Kidney epithelial cell (primary cell): ENCODE data around the gene ZFAND3. TPM values are rescaled to one million over a fixed set of nuclear protein-coding genes. Genes with fewer than 3 reads are reported as not detected.

Experiments used
- DNase-seq: peaks from one replicate; pipeline ENCODE4 v3.0.0-alpha.2; 2010; ENCODE audit warnings: low read depth
- H3K27me3 ChIP-seq: 2 replicates; pipeline ENCODE4 v1.6.0; 2011; ENCODE audit warnings: low read length; ENCODE audit not compliant: control insufficient read depth, insufficient read depth
- H3K36me3 ChIP-seq: 2 replicates; pipeline ENCODE4 v1.5.1; 2011; ENCODE audit warnings: low read length; ENCODE audit not compliant: control insufficient read depth, insufficient read depth
- H3K4me3 ChIP-seq: 2 replicates; pipeline ENCODE4 v1.5.1; 2011; ENCODE audit warnings: low read depth, mild to moderate bottlenecking, control low read depth, low read length
- total RNA-seq: library from RNA; depleted of rRNA; stranded (reverse); fragments of >200 nt; gene quantifications from 2 replicates; pipeline ENCODE4 v1.2.3, GENCODE V29; 2015
- TF ChIP-seq, protein P1 (sequence below): IDR thresholded peaks from 2 replicates; pipeline ENCODE4 v1.5.1; 2011; ENCODE audit warnings: mild to moderate bottlenecking, moderate library complexity, low read length, control low read depth, inconsistent platforms; ENCODE audit not compliant: insufficient read depth, poor library complexity, severe bottlenecking

ZFAND3 gene
- total RNA-seq, 1 donor from 2014 or later: 49.4 TPM

DNA sequence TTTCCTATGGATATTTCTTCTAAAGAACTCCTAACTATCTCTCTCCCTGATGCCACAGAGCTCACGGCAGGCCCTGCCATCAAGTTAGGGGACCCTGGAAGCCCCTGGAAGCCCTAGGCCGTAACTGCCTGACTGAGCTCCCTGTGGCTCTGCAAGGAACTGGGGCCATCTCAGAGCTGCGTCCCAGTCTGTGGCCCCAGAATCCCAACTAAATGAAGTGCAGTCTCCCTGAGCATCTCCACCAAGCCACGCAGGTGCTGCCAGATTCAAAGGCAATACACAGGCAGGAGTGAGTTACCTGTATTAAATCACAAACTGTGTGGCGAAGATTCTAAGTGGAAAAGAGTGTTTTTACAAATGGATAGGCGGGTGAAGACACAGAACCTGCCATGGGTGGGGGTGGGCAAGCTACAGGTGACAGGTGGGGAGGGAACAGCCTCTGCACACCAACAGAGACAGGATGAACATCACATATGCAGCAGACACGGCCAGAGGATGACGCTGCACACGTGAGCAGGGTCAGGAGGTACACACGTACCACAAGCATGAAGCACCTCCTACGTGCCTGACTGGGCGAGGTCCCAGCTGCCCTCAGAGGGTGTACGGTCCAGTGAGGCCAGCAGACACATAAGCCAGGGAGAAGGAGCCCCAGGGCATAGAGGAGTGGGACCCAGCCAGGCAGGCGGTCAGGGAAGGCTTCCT, 358.5 kb downstream of the ZFAND3 start:
- no peaks in the 10 kb centered on the region for H3K27me3 ChIP-seq
- no peak for DNase-seq
- no peaks in the 10 kb centered on the region for H3K36me3 ChIP-seq
- no peak overlapping the region for H3K4me3 ChIP-seq
- TF ChIP-seq, protein P1, sequence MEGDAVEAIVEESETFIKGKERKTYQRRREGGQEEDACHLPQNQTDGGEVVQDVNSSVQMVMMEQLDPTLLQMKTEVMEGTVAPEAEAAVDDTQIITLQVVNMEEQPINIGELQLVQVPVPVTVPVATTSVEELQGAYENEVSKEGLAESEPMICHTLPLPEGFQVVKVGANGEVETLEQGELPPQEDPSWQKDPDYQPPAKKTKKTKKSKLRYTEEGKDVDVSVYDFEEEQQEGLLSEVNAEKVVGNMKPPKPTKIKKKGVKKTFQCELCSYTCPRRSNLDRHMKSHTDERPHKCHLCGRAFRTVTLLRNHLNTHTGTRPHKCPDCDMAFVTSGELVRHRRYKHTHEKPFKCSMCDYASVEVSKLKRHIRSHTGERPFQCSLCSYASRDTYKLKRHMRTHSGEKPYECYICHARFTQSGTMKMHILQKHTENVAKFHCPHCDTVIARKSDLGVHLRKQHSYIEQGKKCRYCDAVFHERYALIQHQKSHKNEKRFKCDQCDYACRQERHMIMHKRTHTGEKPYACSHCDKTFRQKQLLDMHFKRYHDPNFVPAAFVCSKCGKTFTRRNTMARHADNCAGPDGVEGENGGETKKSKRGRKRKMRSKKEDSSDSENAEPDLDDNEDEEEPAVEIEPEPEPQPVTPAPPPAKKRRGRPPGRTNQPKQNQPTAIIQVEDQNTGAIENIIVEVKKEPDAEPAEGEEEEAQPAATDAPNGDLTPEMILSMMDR: no peak

DNA sequence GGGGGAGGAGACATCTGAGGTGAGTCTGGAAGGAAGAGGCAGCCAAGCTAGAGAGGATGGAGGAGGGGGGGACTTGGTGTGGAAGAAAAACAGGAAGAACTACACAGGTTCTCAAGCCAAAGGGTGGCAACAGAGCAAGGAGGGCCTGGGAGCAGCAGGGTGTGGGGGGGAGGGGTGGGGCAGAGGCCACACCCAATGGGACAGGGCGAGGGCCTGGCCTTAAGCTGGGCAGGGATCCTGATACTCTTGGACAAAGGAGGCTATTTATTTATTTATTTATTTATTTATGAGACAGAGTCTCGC, 359.0 kb downstream of the ZFAND3 start:
- no peak for DNase-seq
- Histone ChIP-seq H3K27me3 (no peaks in the 10 kb centered on the region), H3K36me3 (no peaks in the 10 kb centered on the region), H3K4me3 (no peak overlapping the region)
- TF ChIP-seq, protein P1: no peak

DNA sequence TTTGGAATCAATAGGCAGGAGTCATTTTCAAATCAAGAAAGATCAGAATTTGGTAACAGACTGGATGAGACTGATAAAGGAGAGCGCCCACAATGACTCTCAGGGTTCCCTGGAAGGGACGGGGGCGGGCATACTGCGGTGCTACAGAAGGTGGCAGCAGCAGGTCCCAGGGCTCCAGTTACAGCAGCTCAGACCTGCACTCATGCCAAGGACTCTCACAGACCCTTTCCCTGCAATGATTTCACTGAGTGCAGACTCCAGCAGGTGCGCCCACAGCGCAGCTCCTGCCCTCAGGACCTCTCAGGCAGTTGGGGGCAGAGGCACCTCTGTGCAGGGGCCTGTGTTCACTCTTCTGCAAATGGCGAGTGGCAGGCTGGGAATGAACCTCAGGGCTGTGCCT, 359.8 kb downstream of the ZFAND3 start:
- TF ChIP-seq, protein P1: no peak
- Histone ChIP-seq H3K27me3 (no peaks in the 10 kb centered on the region), H3K4me3 (no peak overlapping the region), H3K36me3 (no peaks in the 10 kb centered on the region)
- no peak for DNase-seq

DNA sequence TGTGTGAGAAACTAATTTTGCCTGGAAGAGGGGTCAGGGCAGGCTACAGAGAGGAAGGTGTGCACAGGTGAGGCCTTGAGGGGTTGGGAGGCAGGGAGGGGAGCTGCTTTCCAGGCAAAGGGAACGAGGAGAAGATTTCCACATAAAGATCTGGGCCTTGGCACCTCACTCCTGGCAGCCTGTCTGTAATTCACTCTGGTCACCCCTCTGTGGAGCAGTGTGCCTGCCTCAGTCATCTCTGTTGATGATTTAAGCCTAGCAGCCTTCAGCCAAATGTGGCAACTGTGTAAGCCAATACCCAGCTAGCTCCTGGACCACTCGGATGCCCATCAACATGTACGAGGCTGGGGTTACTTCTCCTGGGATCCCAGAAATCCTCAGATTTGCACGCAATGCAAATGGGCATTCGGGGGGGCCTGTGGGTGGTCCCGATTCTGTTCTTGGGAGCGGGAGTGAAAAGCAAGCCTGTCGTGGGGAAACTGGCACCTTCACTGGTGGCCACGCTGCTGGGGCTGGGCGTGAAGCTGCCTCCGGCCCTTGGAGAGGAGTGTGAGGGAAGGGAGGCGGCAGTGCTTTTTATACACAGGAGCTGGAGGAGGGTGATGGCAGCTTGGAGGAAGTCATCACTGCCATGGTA, 360.4 kb downstream of the ZFAND3 start:
- TF ChIP-seq, protein P1: no peak
- H3K27me3 ChIP-seq: no peaks in the 10 kb centered on the region
- no peak for DNase-seq
- no peak overlapping the region for H3K4me3 ChIP-seq
- no peaks in the 10 kb centered on the region for H3K36me3 ChIP-seq

DNA sequence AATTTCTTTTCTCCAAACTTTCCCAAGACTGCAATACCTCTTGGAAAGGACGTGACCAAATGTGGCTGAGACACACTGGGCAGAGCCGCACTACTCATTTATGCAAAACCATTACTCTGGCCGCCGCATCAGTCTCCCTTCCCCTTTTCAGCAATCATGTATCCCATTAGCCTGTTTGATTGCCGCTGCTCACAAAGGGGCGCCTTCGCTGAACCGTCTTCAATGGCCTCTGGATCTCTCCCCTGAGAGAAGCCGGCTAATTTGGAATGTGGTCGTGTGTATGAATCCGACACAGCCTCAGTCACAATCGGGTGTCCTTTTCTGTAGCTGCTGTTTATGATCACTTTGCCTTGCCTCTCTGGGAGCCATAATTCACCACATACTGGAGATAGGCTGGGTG, 361.1 kb downstream of the ZFAND3 start:
- TF ChIP-seq, protein P1: no peak

DNA sequence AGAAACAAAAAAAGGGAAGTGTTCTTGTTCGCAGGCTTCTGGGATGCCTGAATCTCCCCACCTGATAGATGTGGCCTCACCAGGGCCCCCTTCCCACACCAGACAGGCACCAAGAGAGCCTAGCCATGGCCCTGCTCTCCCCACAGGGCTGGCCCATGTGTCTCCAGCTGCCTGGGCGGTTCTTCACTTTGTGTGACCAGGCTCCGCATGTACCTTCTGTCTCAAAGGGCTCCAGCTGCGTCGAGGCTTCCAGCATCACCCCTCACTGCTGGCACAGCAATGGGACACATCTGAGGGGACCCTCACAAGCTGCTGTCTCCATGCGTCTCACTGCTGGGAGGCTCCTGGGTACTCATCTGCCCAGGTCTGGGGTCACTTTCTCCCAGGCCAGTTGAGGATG, 362.9 kb downstream of the ZFAND3 start:
- DNase-seq: no peak
- Histone ChIP-seq H3K27me3 (no peaks in the 10 kb centered on the region), H3K4me3 (no peak overlapping the region), H3K36me3 (no peaks in the 10 kb centered on the region)
- TF ChIP-seq, protein P1: no peak

More for the DNA sequence above, 361.1 kb downstream of the ZFAND3 start:
- no peak for DNase-seq
- Histone ChIP-seq H3K4me3 (no peak overlapping the region), H3K36me3 (no peaks in the 10 kb centered on the region), H3K27me3 (no peaks in the 10 kb centered on the region)
